Fibroblast of gingiva (primary cell): ENCODE results near the gene FRMD4A.

Source experiments
- DNase-seq: peaks from one replicate; pipeline ENCODE4 v3.0.0-alpha.2; 2011; ENCODE audit warnings: low read depth

Gene FRMD4A

GRCh38 chr10:14340051-14340744 is 9.5 kb upstream of the FRMD4A start:
- DNase-seq = no peak

- DNase-seq = no peak
These were observed 6.0 kb upstream of the FRMD4A start for GRCh38 chr10:14336736-14337135.

DNA sequence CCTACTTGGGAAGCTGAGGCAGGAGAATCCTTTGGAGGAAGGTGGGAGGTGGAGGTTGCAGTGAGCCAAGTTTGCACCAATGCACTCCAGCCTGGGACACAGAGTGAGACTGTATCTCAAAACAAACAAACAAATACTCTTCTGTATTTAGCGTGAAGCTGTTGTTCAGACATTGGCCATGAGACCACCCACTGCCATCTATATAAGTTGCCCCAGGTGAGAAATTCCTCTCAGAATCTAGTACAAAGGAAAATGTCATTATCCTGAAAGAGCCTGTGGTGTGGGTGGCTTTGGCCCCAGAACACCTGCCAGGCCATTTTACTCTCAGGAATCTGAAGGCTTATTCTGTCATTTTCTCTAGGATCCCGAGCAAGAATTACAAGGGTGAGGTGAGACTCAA is 4.0 kb upstream of the FRMD4A start:
- no peak for DNase-seq

DNA sequence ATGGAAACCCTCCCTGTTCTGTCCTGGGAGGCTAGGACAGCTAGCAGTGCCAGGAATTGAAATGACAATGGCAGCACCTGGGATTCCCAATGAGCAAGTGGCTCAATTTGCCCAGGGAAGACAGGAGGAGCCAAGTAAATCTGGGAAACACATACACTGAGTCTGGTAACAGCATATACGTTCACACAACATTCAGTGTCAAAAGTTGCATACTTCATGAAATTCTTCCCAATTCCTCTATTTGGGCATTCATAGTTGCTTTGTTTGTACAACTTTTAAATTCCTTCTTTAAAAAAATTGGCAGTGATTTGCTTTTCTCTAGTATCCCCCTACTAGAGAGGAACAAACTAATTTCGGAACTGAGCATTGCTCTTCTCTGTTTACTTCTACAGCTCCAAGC is 2.9 kb upstream of the FRMD4A start:
- DNase-seq = no peak

DNA sequence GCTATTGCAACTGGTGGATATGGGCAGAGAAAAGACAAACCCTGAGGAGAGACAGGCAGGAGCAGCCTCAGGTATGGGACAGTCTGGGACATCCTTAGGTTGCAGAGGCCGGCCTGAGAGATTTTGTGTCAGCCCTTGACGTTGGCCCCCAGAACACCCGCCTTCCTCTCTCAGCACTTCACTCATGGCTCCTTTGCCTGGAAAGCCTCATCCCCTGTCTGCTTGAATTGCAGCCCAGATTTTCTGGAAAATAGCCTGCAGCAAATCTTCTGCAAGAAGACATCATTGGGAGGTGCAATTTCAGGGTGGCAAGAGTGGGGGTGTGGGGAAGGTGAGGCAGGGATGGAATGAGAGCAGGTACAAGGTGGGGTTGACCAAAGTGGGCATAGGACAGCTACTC is 2.2 kb upstream of the FRMD4A start:
- no peak for DNase-seq

DNA sequence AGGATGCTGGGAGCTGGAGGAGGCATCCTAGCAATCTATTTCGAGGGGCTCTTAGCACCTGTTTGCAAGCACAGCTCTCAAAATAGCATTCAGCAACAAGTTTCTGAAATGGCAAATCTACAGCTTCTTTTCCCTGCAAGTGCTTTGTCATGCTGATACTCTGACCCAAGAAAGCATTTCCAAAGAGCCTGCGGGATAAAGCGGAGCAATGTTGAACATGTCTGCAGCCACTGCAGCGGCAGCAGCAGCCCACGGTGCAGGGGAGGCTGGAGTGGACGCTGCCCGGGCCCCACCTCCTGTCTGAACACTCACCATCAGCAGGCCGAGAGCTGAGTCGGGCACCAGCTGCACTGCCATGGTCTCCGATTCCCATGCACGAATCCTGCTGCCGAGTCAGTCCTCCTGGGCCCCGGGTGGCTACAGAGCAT is 964 bp downstream of the FRMD4A start:
- DNase-seq = no peak

DNA sequence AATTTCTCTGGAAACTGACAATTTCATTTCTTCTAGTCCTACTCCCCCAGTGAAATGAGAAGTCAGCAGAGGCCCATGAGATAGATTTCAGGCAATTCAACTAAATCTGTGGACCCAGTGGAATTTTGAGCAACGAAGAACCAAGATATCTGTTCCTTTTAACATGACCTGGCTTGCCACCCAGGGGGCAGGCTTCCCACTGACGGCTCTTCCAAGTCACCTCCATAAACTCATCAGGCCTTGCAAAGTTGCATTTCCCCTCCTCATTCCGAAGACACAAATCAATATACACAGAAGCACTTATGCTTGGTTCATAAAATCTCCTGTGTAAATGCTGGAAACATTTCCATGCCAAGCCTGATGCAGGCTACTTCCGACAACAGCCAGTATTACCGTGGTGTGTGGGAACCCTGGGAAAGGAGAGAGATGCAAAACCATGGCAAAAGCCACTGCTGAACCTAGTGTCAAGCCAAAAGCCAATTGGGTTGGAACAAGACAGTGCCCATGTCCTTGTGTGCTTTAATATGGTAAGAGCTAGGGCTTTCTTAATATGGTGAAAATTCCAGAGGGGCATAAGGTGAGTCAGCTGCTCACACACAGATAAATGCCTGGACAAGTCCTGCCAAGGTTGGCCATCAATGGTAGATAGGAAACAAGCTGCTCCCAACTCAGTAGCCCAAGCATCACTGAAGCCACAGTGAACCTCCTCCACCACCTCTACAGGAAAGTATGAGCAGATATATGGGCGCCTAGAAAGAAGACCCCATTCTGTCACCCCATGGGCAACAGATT is 1.6 kb downstream of the FRMD4A start:
- DNase-seq = no peak

DNA sequence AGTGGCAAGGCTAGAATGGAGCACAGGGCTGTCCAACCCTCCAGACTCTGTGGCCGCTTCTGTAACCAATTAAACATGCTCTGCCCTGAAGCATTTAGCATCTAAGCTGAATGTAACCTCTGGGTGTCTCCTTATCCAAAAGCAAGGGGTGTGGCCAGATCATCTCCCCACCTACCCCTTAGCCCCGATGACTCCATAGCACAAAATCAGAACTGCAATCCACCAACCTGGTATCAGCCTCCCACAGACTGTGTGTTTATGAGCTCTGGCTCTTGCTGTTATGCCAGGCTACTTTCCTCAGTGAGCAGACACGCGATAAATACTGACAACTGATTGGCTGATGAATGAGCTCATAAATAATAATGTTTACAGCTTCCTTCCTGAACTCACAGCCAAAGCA is 3.2 kb downstream of the FRMD4A start:
- no peak for DNase-seq

DNA sequence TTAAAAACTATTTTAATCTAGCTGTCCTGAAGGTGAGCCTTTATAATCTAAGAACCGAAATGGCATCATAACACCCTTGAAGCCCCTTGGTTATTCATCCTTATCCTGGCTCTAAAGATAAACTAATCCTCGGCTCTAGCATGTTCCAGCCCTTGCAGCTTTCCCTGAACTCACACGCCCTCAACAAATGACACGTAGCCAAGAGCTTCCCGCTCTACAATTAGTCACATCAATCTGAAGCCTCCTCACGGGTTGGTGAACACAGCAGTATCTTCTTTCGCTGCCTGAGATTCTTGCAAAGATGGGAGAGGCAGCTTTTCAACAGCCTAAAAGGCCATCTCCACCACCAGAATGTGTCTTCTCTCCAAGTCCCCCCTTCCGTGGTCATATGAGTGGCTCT is 4.1 kb downstream of the FRMD4A start:
- DNase-seq = no peak

GRCh38 chr10:14325325-14325955 is 5.3 kb downstream of the FRMD4A start:
- DNase-seq = no peak

GRCh38 chr10:14322526-14323188 is 8.1 kb downstream of the FRMD4A start:
- DNase-seq = no peak

GRCh38 chr10:14318007-14318406 is 12.7 kb downstream of the FRMD4A start:
- no peak for DNase-seq

GRCh38 chr10:14312014-14312413 is 18.7 kb downstream of the FRMD4A start:
- DNase-seq = no peak

GRCh38 chr10:14311206-14311957 is 19.3 kb downstream of the FRMD4A start:
- no peak for DNase-seq

DNA sequence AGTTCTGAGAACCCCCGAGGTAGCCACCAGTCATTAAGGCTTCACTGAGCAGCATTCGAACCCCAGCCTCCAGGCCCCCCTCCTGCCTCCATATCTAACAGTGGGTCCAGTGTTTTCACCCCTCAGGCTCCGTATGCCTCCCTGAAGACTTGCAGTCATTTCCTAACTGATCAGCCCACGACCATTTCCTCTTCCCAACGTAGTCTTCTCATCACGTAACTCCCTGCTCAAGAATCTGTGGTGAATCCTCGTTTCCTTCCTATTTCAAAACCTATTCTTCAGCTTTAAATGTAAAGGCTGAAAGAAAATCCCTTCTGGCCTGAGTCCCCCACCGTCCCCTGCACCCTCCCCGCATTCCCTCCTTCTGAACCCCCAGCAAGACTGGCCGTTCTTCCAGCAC is 21.1 kb downstream of the FRMD4A start:
- DNase-seq = no peak

DNA sequence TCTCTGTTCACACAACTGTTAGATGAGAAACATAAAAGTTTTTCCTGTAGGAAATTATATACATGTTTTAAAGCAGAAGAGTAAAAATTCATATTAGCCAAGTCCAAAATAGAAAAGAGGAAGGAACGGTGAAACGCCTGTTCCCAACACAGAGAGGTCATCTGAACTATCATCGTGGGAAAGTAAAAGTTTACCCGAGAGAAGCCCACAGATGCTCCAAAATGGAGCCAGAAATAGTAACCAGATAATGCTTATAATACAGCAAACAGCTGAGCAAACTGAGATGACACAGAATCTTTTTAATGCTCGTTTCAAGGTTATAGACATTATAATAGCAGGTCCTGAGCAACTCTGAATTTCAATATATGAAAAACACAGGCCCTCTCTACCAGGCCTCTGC is 24.5 kb downstream of the FRMD4A start:
- no peak for DNase-seq

- DNase-seq = no peak
These were observed 26.7 kb downstream of the FRMD4A start for GRCh38 chr10:14304046-14304445.

DNA sequence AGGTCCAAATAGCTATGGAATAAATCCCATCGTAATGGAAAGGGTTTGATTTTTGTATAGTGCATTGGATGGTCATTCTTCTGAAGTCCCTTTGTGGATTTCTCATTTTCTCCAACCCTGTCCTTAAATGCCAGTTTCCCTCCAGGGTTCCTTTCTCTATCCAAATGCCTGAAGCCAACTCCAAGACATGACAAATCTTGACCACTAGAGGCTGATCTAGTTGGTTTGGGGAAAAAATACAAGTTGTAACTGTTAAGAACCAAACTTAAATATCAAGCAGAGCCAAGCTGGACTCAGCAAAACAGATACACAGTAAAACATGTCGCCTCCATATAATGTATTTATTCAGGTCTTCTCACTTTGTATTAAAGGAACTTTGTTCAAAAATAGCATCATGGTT is 28.7 kb downstream of the FRMD4A start:
- peak; percentile 19 for DNase-seq

DNA sequence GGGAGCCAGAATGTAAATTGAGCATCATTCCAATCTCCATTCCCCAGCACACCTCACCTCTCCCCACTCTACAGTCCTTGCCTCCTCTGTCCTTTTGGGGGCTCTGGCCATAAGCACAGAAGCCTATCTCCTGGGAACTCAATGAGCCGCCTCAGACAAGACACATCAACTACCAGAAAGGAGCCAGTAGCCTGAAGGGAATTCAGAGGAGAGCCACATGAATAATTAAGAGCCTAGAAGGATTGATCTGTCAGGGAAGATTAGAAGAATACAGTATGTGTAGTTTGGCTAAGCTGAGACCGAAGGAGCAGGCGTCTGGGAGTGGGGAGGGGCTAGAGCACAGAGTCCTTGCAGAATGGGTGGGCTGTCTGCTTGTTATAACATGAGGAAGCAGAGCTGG is 31.2 kb downstream of the FRMD4A start:
- DNase-seq = no peak

DNA sequence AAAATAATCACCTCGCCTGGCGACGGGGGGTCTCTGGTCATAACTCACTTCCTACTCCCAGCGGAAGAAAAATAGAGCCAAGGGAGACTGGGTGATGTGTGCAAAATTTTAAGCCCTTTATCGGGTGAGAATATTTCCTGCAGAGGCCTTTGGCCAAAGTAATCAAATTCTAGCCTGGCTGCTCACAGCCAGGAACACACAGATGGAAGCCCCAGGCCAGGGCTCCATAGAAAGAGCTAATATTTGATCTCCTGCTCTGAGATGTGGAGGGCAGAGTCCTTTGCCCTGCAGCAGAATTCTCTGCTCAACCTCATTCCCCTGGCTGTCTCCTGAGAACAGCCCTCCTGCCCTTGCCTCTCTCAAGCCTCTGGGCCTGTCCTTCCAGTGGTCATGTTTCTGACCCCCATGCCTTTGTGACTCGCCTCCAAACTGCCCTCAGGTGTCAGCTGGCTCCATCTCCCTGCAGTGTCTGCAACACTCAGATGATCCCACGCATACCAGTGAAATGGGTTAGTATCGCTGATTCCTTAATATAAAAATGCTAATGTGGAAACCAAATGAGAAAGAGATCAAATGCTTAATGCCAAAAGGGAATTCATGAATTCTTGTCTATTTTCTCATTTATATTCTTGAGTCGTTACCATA is 34.5 kb downstream of the FRMD4A start:
- no peak for DNase-seq

- DNase-seq = no peak
These were observed 36.2 kb downstream of the FRMD4A start for GRCh38 chr10:14294347-14295059.
